ENCODE data around the gene TOGARAM2. TPM values are rescaled to one million over a fixed set of nuclear protein-coding genes. Genes with fewer than 3 reads are reported as not detected.

The TOGARAM2 gene
- total RNA-seq, 2 donors from 2014 or later: 0.24 to 0.59 TPM

DNA sequence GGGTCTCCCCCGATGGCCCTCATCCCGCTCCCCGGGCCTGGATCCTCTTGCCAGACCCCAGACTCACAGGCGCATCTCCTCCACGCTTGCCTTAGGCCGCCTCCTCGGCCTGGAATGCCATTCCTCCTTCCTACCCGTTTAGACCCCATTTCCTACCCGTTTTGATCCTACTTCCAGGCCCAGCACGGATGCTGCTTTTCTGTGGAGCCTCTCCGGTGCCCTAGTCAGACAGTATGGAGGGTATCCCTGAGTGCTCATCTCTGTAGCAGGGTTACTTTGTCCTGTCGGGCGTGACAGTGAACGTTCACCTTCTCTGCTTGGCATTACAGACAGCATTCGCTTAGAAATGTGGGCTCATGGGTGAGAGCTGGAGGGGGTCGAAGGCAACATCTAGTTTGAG is 9.3 kb downstream of the TOGARAM2 start:
- intact Hi-C loops (cut with DNase I): no loop called here
- no peak for DNase-seq
- H3K4me3 ChIP-seq: no peak overlapping the region
- no peaks in the 10 kb centered on the region for H3K36me3 ChIP-seq
- TF ChIP-seq, protein P1, sequence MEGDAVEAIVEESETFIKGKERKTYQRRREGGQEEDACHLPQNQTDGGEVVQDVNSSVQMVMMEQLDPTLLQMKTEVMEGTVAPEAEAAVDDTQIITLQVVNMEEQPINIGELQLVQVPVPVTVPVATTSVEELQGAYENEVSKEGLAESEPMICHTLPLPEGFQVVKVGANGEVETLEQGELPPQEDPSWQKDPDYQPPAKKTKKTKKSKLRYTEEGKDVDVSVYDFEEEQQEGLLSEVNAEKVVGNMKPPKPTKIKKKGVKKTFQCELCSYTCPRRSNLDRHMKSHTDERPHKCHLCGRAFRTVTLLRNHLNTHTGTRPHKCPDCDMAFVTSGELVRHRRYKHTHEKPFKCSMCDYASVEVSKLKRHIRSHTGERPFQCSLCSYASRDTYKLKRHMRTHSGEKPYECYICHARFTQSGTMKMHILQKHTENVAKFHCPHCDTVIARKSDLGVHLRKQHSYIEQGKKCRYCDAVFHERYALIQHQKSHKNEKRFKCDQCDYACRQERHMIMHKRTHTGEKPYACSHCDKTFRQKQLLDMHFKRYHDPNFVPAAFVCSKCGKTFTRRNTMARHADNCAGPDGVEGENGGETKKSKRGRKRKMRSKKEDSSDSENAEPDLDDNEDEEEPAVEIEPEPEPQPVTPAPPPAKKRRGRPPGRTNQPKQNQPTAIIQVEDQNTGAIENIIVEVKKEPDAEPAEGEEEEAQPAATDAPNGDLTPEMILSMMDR (IDR thresholded peaks at IDR 0.05): no peak
- H3K4me1 ChIP-seq: no peaks in the 10 kb centered on the region
- no peak overlapping the region for H3K9ac ChIP-seq (ENCODE audit: low read depth in 2 of 2, low read length in 2 of 2)
- peak overlapping the region; percentile 17 for H3K27ac ChIP-seq
- no peaks in the 10 kb centered on the region for H3K9me3 ChIP-seq
- H3K27me3 ChIP-seq: no peaks in the 10 kb centered on the region

GRCh38 chr2:28991021-28991420 is 9.9 kb downstream of the TOGARAM2 start:
- Histone ChIP-seq H3K9me3 (no peaks in the 10 kb centered on the region), H3K4me3 (no peak overlapping the region), H3K9ac (ENCODE audit: low read depth in 2 of 2, low read length in 2 of 2) (no peak overlapping the region), H3K27me3 (no peaks in the 10 kb centered on the region), H3K4me1 (no peaks in the 10 kb centered on the region), H3K27ac (no peak overlapping the region), H3K36me3 (no peaks in the 10 kb centered on the region)
- TF ChIP-seq, protein P1 (IDR thresholded peaks at IDR 0.05): no peak
- intact Hi-C loops (cut with DNase I): no loop called here
- no peak for DNase-seq

GRCh38 chr2:28991460-28991859 is 10.4 kb downstream of the TOGARAM2 start:
- H3K9me3 ChIP-seq: no peaks in the 10 kb centered on the region
- H3K4me1 ChIP-seq: no peaks in the 10 kb centered on the region
- no peak overlapping the region for H3K27ac ChIP-seq
- intact Hi-C loops (cut with DNase I): no loop called here
- DNase-seq: no peak
- no peak overlapping the region for H3K9ac ChIP-seq (ENCODE audit: low read depth in 2 of 2, low read length in 2 of 2)
- TF ChIP-seq, protein P1 (IDR thresholded peaks at IDR 0.05): no peak
- no peak overlapping the region for H3K4me3 ChIP-seq
- H3K36me3 ChIP-seq: no peaks in the 10 kb centered on the region
- H3K27me3 ChIP-seq: no peaks in the 10 kb centered on the region

DNA sequence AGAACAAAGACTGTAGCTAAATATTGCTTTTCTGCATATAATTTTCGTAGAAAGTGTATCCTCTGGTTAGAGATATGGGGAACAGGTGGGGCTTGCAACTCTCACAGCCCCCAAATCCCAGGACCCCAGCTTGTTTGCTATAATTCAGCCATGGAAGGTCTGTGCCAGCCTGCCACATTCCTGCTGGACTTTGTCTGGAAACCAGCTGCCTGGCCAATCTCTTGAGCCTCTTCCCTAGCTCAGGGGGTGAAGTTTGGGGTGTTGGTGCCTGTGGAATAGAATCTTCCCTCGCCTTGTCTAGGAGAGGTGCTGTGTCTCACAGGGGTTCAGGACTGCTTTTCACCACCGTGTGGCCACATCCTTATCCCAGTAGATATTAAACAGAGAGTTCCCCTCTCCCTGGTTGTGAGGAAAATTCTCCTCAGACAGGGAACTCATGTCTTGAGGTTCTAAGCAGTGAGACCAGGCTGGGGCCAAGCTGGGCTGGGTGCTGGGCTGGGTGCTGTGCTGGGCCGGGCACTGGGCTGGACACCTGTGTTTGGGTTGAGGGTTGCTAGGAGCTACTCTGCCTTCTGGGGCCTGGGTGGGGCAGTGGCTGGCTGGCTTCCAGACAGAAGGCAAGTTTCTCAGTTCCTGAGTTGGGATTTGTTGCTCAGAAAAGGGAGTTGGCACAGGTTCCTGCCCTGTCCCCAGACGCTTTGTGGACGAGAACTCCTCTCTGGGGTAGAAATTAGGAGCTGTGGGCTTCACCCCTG is 12.3 kb downstream of the TOGARAM2 start:
- Histone ChIP-seq H3K4me1 (no peaks in the 10 kb centered on the region), H3K27ac (no peak overlapping the region), H3K4me3 (no peak overlapping the region), H3K9me3 (no peaks in the 10 kb centered on the region), H3K36me3 (no peaks in the 10 kb centered on the region), H3K9ac (ENCODE audit: low read depth in 2 of 2, low read length in 2 of 2) (no peak overlapping the region), H3K27me3 (no peaks in the 10 kb centered on the region)
- TF ChIP-seq, protein P1 (IDR thresholded peaks at IDR 0.05): no peak
- peak; percentile 76 for DNase-seq
- intact Hi-C loops (cut with DNase I): no loop called here

DNA sequence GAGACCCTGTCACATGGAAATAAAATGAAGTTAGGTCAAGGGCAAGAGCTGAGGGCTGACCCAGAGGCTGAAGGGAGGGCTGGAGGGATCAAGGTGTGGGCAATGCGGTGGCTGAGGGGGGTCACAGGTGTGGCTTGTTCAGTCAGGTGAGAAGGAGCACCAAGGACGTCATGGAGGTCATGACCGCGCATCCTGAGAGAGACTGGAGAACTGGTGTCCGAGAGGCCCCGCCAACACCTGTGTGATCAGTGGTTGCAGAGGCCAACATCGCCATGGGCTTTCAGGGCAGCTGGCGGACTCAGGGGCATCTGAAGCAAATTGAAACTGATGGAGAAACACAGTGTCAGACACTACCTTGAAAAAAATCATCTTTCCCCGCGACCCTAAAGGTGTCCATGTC is 13.0 kb downstream of the TOGARAM2 start:
- no peaks in the 10 kb centered on the region for H3K27me3 ChIP-seq
- H3K36me3 ChIP-seq: no peaks in the 10 kb centered on the region
- H3K9ac ChIP-seq (ENCODE audit: low read depth in 2 of 2, low read length in 2 of 2): no peak overlapping the region
- no peak overlapping the region for H3K27ac ChIP-seq
- TF ChIP-seq, protein P1 (IDR thresholded peaks at IDR 0.05): no peak
- H3K9me3 ChIP-seq: no peaks in the 10 kb centered on the region
- no peak for DNase-seq
- H3K4me1 ChIP-seq: no peaks in the 10 kb centered on the region
- intact Hi-C loops (cut with DNase I): no loop called here
- H3K4me3 ChIP-seq: no peak overlapping the region

Measured in colonic mucosa (tissue), 4 donors.